Psoas muscle (tissue), 8 donors: ENCODE measurements around the gene EPB41L3. TPM values are rescaled to one million over a fixed set of nuclear protein-coding genes. Genes with fewer than 3 reads are reported as not detected.

Experiments
- ATAC-seq, 4 donors: fragments of 200-7000 bp; cut with Tn5 transposase; one replicate each; pipeline ENCODE4 v1.9.1; 2020; ENCODE audit warnings: moderate library complexity in 3 of 4, mild to moderate bottlenecking in 2 of 4
- DNase-seq, 2 donors: peaks; one replicate each; pipeline ENCODE4 v3.0.0-alpha.2; 2020
- H3K27ac ChIP-seq: fragments of 200-600 bp; one replicate; pipeline ENCODE4 v1.8.0; 2022
- H3K27me3 ChIP-seq, 3 donors: fragments of 200-600 bp in 1 of 3; one replicate each; pipeline versions ENCODE4 v1.6.1 to v1.8.0; 2013 to 2022; ENCODE audit warnings: low read length in 2 of 3, mild to moderate bottlenecking in 2 of 3, moderate library complexity in 1 of 3; ENCODE audit not compliant: insufficient read depth in 3 of 3
- H3K36me3 ChIP-seq, 2 donors: fragments of 200-600 bp in 1 of 2; one replicate each; pipeline versions ENCODE4 v1.6.1 to v1.8.0; 2013 to 2022; ENCODE audit warnings: low read depth in 1 of 2, mild to moderate bottlenecking in 1 of 2, moderate library complexity in 1 of 2; ENCODE audit not compliant: insufficient read depth in 1 of 2
- H3K4me1 ChIP-seq: fragments of 200-600 bp; one replicate; pipeline ENCODE4 v1.8.0; 2022
- H3K4me3 ChIP-seq: fragments of 200-600 bp; one replicate; pipeline ENCODE4 v1.8.0; 2022; ENCODE audit warnings: mild to moderate bottlenecking
- H3K9me3 ChIP-seq: fragments of 200-600 bp; one replicate; pipeline ENCODE4 v1.8.0; 2022
- WGBS, 3 donors: extraction: QIAGEN DNeasy Blood & Tissue Kit; methylation state at CpG; one replicate each; pipeline versions ENCODE4 v1.1.6 to v1.1.7; 2013; 5-methylcytosine and 5-hydroxymethylcytosine counted together
- intact Hi-C, 2 donors: fragments of 100-400 bp; cut with DNase I; formaldehyde crosslinking; loops; one replicate each; pipeline versions ENCODE4 v1.11.0 to v1.14.2; 2022
- polyA plus RNA-seq, 3 donors: library from polyadenylated mRNA; stranded (reverse); fragments of 200-250 nt; gene quantifications; one replicate each; pipeline ENCODE4 v1.2.3, GENCODE V29; 2013
- total RNA-seq, 4 donors: library from RNA; stranded (reverse); fragmentation: NEBNext Ultra II Directional in 2 of 4; extraction: Animal tissue kit (Norgen Biotek cat#: 25700) in 2 of 4; gene quantifications; one replicate each; pipeline versions ENCODE4 v1.2.1 to v1.2.4, GENCODE V29; 2021 to 2023
- TF ChIP-seq, protein P1 (sequence below): fragments of 200-600 bp; IDR thresholded peaks from one replicate; pipeline ENCODE4 v1.8.0; 2022; ENCODE audit warnings: antibody characterized with exemption
- donor health status: healthy with polysubstance abuse.
- donor health status: DM: no; HTN: no; CAD: no; lungs with moderate emphysema.
- donor health status: Bipolar disorder and iron deficiency.
- donor health status: healthy.
- donor health status: DM: yes; HTN: yes; CAD: no.
- donor health status: DM: no; HTN: no; CAD: no.
- donor health status: DM: no; HTN: no; CAD: no.
- donor health status: DM: yes; HTN: yes; CAD: no.

The EPB41L3 gene
- total and polyA plus RNA-seq, 7 donors = 1.4 to 23.6 (median 6.0) TPM

DNA sequence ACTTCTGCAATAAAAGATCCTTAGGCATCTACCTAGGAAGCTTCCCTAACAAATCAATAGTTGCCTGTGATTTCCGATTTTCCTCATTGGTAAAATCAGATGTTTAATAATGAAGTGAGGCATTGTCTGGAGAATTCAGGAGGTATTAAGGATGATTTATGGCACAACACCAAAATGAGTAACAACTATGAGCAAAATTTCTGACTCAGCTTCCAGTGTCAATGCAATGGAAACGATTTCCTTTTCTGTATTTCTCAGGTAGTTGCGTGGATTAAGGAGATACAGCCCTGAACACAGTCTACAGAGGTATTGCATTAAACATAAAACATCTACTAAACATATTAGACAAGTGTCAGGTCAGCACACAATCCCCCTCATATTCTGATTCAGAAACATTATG is 99.5 kb downstream of the EPB41L3 start:
- Histone ChIP-seq H3K4me3 (no peak overlapping the region), H3K9me3 (no peaks in the 10 kb centered on the region), H3K27ac (no peak overlapping the region), H3K27me3 (no peaks in the 10 kb centered on the region), H3K36me3 (no peaks in the 10 kb centered on the region), H3K4me1 (no peaks in the 10 kb centered on the region)
- ATAC-seq (no peak), DNase-seq (no peak)
- TF ChIP-seq, protein P1, sequence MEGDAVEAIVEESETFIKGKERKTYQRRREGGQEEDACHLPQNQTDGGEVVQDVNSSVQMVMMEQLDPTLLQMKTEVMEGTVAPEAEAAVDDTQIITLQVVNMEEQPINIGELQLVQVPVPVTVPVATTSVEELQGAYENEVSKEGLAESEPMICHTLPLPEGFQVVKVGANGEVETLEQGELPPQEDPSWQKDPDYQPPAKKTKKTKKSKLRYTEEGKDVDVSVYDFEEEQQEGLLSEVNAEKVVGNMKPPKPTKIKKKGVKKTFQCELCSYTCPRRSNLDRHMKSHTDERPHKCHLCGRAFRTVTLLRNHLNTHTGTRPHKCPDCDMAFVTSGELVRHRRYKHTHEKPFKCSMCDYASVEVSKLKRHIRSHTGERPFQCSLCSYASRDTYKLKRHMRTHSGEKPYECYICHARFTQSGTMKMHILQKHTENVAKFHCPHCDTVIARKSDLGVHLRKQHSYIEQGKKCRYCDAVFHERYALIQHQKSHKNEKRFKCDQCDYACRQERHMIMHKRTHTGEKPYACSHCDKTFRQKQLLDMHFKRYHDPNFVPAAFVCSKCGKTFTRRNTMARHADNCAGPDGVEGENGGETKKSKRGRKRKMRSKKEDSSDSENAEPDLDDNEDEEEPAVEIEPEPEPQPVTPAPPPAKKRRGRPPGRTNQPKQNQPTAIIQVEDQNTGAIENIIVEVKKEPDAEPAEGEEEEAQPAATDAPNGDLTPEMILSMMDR = no peak
- WGBS, 3 donors = 53 to 75% (median 55%) methylated on average over 3 of the region's 3 CpGs
- intact Hi-C loops = no loop called here

DNA sequence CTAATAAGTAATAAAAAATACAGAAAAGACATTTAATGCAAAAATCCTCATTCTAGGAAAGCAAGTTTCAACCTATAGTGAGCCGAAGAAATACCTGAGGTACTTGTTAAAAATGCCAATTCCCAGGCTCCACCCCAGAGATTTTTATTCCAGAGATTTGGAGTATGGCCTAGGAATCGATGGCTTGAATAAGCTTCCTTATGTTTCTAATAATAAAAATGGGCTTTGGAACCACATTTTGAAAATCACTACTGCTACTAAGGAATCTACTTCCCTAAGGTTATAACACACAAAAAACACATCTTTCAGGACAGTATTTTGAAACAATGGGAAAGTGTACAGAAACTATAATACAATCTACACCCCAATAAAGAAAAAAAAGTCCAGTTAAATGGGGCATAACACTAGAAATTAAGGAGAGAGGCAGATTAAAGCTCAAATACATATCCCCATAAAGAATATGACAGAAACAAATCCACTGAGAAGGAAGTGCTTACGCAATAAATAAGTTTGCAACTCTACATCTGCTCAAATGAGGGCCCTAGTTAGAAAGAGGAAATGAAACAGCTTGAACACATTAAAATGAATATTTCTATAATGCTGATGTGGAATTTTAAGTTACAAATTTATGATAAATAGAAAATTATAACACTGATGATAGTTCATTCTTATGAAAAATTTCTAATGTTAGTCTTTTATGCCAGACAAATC is 103.7 kb downstream of the EPB41L3 start:
- Histone ChIP-seq H3K9me3 (no peaks in the 10 kb centered on the region), H3K4me3 (no peak overlapping the region), H3K27ac (no peak overlapping the region), H3K27me3 (no peaks in the 10 kb centered on the region), H3K4me1 (no peaks in the 10 kb centered on the region), H3K36me3 (no peaks in the 10 kb centered on the region)
- 62 to 73% (median 66%) methylated on average over 3 of the region's 3 CpGs for WGBS, 3 donors
- intact Hi-C loops = no loop called here
- DNase-seq = no peak
- no peak for ATAC-seq
- TF ChIP-seq, protein P1 = no peak

DNA sequence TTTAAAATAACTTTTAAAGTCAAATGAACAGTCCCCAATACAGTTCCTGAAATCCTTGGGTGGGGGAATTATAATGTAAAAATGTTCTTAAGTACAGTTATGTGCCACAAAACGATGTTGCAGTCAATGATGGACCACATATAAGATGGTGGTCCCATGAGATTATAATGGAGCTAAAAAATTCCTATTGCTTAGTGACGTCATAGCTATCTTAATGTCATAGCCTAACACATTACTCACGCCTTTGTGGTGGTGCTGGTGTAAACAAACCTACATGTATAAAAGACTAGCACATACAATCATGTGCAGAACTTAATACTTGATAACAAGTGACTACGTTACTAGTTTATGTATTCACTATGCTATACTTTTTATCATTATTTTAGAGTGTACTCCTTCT is 109.4 kb downstream of the EPB41L3 start:
- TF ChIP-seq, protein P1 = no peak
- Histone ChIP-seq H3K36me3 (no peaks in the 10 kb centered on the region), H3K27me3 (no peaks in the 10 kb centered on the region), H3K9me3 (no peaks in the 10 kb centered on the region), H3K4me3 (no peak overlapping the region), H3K4me1 (no peaks in the 10 kb centered on the region), H3K27ac (no peak overlapping the region)
- DNase-seq (no peak), ATAC-seq (no peak)
- intact Hi-C loops = no loop called here
- WGBS, 3 donors = 78 to 86% (median 84%) methylated on average over 4 of the region's 4 CpGs

DNA sequence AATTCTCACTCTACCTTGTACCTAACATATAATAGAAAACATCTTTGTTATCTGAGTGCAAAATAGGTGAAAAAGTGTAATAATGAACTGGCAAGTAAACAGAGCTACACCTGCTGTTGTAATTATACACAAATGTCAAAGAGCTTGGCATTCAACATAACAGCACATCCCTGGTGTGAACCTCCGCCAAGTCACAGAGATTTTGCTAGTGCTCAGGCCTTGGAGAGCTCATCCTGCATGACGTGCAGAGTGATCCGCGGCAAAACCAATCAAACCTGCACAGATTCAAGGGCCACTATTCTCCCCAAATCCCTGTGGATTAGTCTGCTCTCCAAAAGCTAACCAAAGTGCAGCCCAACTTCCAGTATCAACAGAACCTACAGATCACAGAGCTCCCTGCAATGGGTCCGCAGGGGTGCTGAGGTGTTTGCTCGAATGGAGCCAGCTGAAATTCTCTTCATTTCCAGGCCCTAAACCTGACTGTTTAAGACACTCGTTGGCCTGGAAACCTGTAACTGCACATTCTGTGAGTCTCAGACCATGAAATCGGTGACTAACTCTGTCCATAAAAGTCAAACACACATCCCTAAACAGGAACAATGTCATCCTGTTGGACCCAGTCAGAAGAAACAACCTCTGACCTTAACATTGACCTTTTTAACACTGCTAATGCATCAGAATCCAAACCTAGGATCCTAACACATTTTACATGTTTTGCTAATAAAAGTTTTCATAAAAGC is 111.8 kb downstream of the EPB41L3 start:
- Histone ChIP-seq H3K27me3 (no peaks in the 10 kb centered on the region), H3K9me3 (no peaks in the 10 kb centered on the region), H3K4me1 (no peaks in the 10 kb centered on the region), H3K4me3 (no peak overlapping the region), H3K27ac (no peak overlapping the region), H3K36me3 (no peaks in the 10 kb centered on the region)
- DNase-seq (no peak), ATAC-seq (no peak)
- 40 to 47% (median 46%) methylated on average over 8 of the region's 8 CpGs for WGBS, 3 donors
- TF ChIP-seq, protein P1 = no peak
- intact Hi-C loops = no loop called here
